Ramos (cell line): ENCODE results near the gene MAPK8IP1.
"Not testable (repeated sequence)": the region's sequence is repeated elsewhere in the genome, so short reads cannot be mapped to it uniquely, and the experiment has no call there.

Experiments
- in situ Hi-C: fragments of 300-500 bp; cut with MboI; formaldehyde crosslinking; loops from one replicate; pipeline ENCODE4 v1.14.3; 2022; ENCODE audit warnings: low sequenced_read_pairs; ENCODE audit not compliant: unreplicated experiment

Gene MAPK8IP1

GRCh38 chr11:45885274-45885920, at the start of gene MAPK8IP1:
TSS of gene MAPK8IP1 (plus strand) at chr11:45885651. CDS start at chr11:45885821, 170 bp downstream.
- in situ Hi-C loops = no loop called here

GRCh38 chr11:45839204-45839603, 46.2 kb upstream of the MAPK8IP1 start:
- in situ Hi-C loops = no loop called here

GRCh38 chr11:45840251-45840650, 45.2 kb upstream of the MAPK8IP1 start:
- in situ Hi-C loops = not testable (repeated sequence)

- in situ Hi-C loops = no loop called here
These were observed 42.1 kb upstream of the MAPK8IP1 start for GRCh38 chr11:45843158-45843924.

- in situ Hi-C loops = no loop called here
These were observed 40.5 kb upstream of the MAPK8IP1 start for GRCh38 chr11:45844822-45845578.

GRCh38 chr11:45846174-45846675, 39.2 kb upstream of the MAPK8IP1 start:
- in situ Hi-C loops = no loop called here

GRCh38 chr11:45846974-45847910, 38.2 kb upstream of the MAPK8IP1 start, which contains the start of gene CRY2:
TSS of gene CRY2 (plus strand) at chr11:45847475. CDS start at chr11:45847491, 16 bp downstream.
- in situ Hi-C loops = no loop called here

GRCh38 chr11:45847911-45848316, 37.5 kb upstream of the MAPK8IP1 start:
- in situ Hi-C loops = no loop called here

GRCh38 chr11:45848654-45849081, 36.8 kb upstream of the MAPK8IP1 start:
- in situ Hi-C loops = no loop called here

- in situ Hi-C loops = no loop called here
These were observed 35.0 kb upstream of the MAPK8IP1 start for GRCh38 chr11:45850446-45850845.

GRCh38 chr11:45851228-45851627, 34.2 kb upstream of the MAPK8IP1 start:
- in situ Hi-C loops = no loop called here

- in situ Hi-C loops = no loop called here
These were observed 33.3 kb upstream of the MAPK8IP1 start for GRCh38 chr11:45852018-45852711.

- in situ Hi-C loops = no loop called here
These were observed 32.7 kb upstream of the MAPK8IP1 start for GRCh38 chr11:45852712-45853101.

GRCh38 chr11:45853332-45854219, 31.9 kb upstream of the MAPK8IP1 start:
- in situ Hi-C loops = no loop called here

- in situ Hi-C loops = no loop called here
These were observed 30.1 kb upstream of the MAPK8IP1 start for GRCh38 chr11:45855308-45855707.

- in situ Hi-C loops = no loop called here
These were observed 29.4 kb upstream of the MAPK8IP1 start for GRCh38 chr11:45856044-45856468.

- in situ Hi-C loops = no loop called here
These were observed 27.4 kb upstream of the MAPK8IP1 start for GRCh38 chr11:45857961-45858474.
